Brain microvascular endothelial cell (primary cell): Measurements from ENCODE around the gene IL23A.
"Not testable (repeated sequence)": the region's sequence is repeated elsewhere in the genome, so short reads cannot be mapped to it uniquely, and the experiment has no call there.

Source experiments
- DNase-seq: peaks from one replicate; pipeline ENCODE4 v3.0.0-alpha.2; 2020
- H3K27ac ChIP-seq: fragments of 250-450 bp; sonication (Bioruptor Pico); 2 replicates; pipeline ENCODE4 v1.5.1; 2020; ENCODE audit warnings: mild to moderate bottlenecking, moderate library complexity
- H3K27me3 ChIP-seq: fragments of 250-450 bp; sonication (Bioruptor Pico); replicated peaks from 2 replicates; pipeline ENCODE4 v1.5.1; 2020; ENCODE audit warnings: mild to moderate bottlenecking
- H3K36me3 ChIP-seq: fragments of 250-450 bp; sonication (Bioruptor Pico); replicated peaks from 2 replicates; pipeline ENCODE4 v1.5.1; 2020; ENCODE audit warnings: mild to moderate bottlenecking
- H3K4me3 ChIP-seq: 2 replicates; pipeline ENCODE4 v1.5.1; 2011; ENCODE audit warnings: low read depth, mild to moderate bottlenecking, control low read depth, low read length, moderate library complexity
- in situ Hi-C: cut with HindIII; loops from 2 replicates; pipeline ENCODE4 v1.10.0; 2017; ENCODE audit warnings: low sequenced_read_pairs, low pct_ligation_motif_present
- TF ChIP-seq, protein P1 (sequence below): IDR thresholded peaks from 2 replicates; pipeline ENCODE4 v1.5.1; 2011; ENCODE audit warnings: low read depth, mild to moderate bottlenecking, moderate library complexity, low read length, control low read depth, inconsistent platforms; ENCODE audit errors: missing control alignments

The IL23A gene

DNA sequence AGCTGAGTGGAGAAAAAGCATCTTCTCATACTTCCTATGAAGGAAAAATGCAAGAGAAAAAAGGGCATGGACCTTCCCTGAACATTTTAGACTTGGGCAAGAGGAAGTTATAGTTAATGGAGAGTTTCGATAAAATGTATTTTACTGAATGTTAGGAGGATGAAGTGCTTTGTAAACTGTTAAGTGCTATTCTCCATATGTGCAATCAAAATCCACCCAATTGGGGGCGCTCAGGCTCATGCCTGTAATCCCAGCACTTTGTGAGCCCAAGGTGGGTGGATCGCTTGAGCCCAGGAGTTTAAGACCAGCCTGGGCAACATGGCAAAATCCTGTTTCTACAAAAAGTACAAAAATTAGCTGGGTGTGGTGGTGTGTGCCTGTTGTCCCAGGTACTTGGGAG, 21.0 kb upstream of the IL23A start:
- DNase-seq, result no peak
- Histone ChIP-seq H3K27ac (no peak overlapping the region), H3K36me3 (peaks cover 4% of the 10 kb centered on the region), H3K27me3 (no peaks in the 10 kb centered on the region), H3K4me3 (no peak overlapping the region)
- in situ Hi-C loops, result no loop called here
- TF ChIP-seq, protein P1, sequence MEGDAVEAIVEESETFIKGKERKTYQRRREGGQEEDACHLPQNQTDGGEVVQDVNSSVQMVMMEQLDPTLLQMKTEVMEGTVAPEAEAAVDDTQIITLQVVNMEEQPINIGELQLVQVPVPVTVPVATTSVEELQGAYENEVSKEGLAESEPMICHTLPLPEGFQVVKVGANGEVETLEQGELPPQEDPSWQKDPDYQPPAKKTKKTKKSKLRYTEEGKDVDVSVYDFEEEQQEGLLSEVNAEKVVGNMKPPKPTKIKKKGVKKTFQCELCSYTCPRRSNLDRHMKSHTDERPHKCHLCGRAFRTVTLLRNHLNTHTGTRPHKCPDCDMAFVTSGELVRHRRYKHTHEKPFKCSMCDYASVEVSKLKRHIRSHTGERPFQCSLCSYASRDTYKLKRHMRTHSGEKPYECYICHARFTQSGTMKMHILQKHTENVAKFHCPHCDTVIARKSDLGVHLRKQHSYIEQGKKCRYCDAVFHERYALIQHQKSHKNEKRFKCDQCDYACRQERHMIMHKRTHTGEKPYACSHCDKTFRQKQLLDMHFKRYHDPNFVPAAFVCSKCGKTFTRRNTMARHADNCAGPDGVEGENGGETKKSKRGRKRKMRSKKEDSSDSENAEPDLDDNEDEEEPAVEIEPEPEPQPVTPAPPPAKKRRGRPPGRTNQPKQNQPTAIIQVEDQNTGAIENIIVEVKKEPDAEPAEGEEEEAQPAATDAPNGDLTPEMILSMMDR, result no peak

DNA sequence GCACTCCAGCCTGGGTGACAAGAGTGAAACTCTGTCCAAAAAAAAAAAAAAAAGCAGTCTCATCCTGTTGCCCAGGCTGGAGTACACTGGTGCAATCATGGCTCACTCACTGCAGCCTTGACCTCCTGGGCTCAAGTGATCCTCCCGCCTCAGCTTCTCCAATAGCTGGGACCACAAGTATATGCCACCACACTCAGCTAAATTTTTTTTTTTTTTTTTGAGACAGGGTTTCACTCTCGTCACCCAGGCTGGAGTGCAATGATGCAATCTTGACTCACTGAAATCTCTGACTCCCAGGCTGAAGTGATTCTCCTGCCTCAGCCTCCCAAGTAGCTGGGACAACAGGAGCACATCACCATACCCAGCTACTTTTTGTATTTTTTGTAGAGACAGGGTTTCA, 17.7 kb upstream of the IL23A start:
- no peak for DNase-seq
- Histone ChIP-seq H3K4me3 (no peak overlapping the region), H3K36me3 (no peaks in the 10 kb centered on the region), H3K27ac (no peak overlapping the region), H3K27me3 (no peaks in the 10 kb centered on the region)
- TF ChIP-seq, protein P1, result no peak
- in situ Hi-C loops, result no loop called here

DNA sequence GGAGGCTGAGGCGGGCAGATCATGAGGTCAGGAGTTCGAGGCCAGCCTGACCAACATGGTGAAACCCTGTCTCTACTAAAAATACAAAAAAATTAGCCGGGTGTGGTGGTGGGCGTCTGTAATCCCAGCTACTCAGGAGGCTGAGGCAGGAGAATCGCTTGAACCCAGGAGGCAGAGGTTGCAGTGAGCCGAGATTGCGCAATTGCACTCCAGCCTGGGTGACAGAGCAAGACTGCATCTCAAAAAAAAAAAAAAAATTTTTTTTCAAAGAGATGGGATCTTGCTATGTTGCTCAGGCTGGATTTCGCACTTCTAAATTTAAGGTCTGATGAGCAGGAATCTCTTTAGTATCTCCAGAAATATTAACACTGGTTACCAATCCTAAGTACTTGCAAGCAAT, 17.1 kb upstream of the IL23A start:
- DNase-seq, H3K36me3 ChIP-seq, H3K27me3 ChIP-seq, in situ Hi-C loops, H3K27ac ChIP-seq, H3K4me3 ChIP-seq: not testable (repeated sequence)

DNA sequence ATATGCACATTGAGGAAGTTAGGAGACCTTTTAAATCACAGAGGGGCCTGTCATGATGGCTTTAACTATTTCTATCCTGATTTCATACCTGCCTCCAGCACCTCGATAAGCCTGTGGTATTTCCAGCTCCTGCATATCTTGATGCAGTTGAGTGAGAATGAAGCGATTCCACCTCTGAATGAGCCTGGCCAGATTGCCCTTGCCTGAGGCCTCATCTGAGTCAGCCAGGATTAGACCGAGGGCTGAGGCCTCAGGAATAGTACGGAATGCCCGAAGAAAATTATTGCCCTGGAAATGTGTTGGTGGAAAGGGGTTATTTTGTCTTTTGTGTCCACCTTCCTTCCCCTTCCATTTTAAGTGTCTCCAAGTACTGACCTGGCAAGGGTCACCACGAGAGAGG, 14.5 kb upstream of the IL23A start:
- no peak for DNase-seq
- H3K4me3 ChIP-seq, result no peak overlapping the region
- in situ Hi-C loops, result no loop called here
- no peak overlapping the region for H3K27ac ChIP-seq
- TF ChIP-seq, protein P1, result no peak
- H3K36me3 ChIP-seq, result no peaks in the 10 kb centered on the region
- no peaks in the 10 kb centered on the region for H3K27me3 ChIP-seq

DNA sequence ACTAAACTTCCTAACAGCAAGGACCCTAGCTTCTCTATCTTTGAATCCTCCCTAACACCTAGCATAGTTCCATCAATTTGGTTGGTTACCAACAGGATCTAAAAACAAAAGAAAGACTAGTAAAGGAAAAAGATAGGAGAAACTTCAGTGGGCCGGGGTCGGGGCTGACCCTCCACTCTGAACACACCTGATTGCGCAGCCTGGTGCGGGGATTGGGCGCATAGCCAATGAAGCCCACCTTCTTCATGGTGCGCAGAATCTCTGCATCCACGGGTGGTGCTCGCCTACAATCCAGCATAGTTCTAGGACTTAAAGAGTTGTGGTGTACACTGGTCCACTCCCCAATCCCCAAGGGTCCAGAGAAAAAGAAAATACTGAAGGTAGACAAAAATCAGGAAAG, 12.6 kb upstream of the IL23A start:
- no peaks in the 10 kb centered on the region for H3K36me3 ChIP-seq
- H3K27ac ChIP-seq, result no peak overlapping the region
- TF ChIP-seq, protein P1, result no peak
- in situ Hi-C loops, result no loop called here
- H3K4me3 ChIP-seq, result no peak overlapping the region
- no peak for DNase-seq
- no peaks in the 10 kb centered on the region for H3K27me3 ChIP-seq

DNA sequence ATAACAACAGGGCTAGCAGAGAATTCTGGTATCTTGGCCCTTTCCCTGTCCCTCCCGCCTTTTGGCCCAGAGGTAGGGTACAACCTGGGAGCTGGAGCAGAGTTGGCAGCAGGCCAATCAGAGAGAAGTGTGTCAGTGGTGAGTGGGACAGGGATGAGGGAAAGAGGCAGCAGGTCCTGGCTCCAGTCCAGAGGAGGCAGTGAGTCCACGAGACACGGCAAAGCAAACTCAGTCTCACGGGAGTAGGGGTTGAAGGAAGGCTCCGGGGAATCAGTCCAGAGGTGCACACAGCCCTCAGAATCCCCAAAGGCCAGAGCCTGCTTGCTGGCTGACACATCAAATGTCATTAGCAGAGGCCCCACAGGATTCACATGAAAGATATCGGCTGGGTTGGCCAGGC, 12.2 kb upstream of the IL23A start:
- DNase-seq, result no peak
- H3K36me3 ChIP-seq, result no peaks in the 10 kb centered on the region
- TF ChIP-seq, protein P1, result no peak

More for the DNA sequence above, 12.2 kb upstream of the IL23A start:
- H3K4me3 ChIP-seq, result no peak overlapping the region
- no peaks in the 10 kb centered on the region for H3K27me3 ChIP-seq
- in situ Hi-C loops, result no loop called here
- no peak overlapping the region for H3K27ac ChIP-seq
